Osteocyte (in vitro differentiated cells): Measurements from ENCODE around the gene IKZF1. TPM values are rescaled to one million over a fixed set of nuclear protein-coding genes. Genes with fewer than 3 reads are reported as not detected.

ENCODE experiments used
- DNase-seq: peaks from one replicate; pipeline ENCODE4 v3.0.0; 2021; ENCODE audit warnings: mixed read lengths; ENCODE audit not compliant: unreplicated experiment; ENCODE audit errors: extremely low spot score
- H3K27ac Mint-ChIP-seq: one replicate; pipeline ENCODE4 v1.8.0; 2021; ENCODE audit warnings: mild to moderate bottlenecking, mixed read lengths; ENCODE audit not compliant: unreplicated experiment
- H3K27me3 Mint-ChIP-seq: one replicate; pipeline ENCODE4 v1.8.0; 2021; ENCODE audit warnings: mixed read lengths; ENCODE audit not compliant: unreplicated experiment
- H3K36me3 Mint-ChIP-seq: one replicate; pipeline ENCODE4 v1.8.0; 2021; ENCODE audit warnings: mixed read lengths; ENCODE audit not compliant: unreplicated experiment
- H3K4me1 Mint-ChIP-seq: one replicate; pipeline ENCODE4 v1.8.0; 2021; ENCODE audit warnings: mixed read lengths; ENCODE audit not compliant: unreplicated experiment
- H3K4me3 Mint-ChIP-seq: one replicate; pipeline ENCODE4 v1.8.0; 2021; ENCODE audit warnings: mild to moderate bottlenecking, moderate library complexity, mixed read lengths; ENCODE audit not compliant: unreplicated experiment
- H3K9me3 Mint-ChIP-seq: one replicate; pipeline ENCODE4 v1.8.0; 2021; ENCODE audit warnings: mixed read lengths; ENCODE audit not compliant: unreplicated experiment
- CTCF ChIP-seq: fragments of 200-600 bp; sonication (generic); IDR thresholded peaks from 2 replicates; pipeline ENCODE4 v1.5.0; 2021; ENCODE audit warnings: antibody characterized with exemption, mild to moderate bottlenecking, moderate library complexity
- total RNA-seq: library from RNA; stranded (reverse); gene quantifications from 2 replicates; pipeline ENCODE4 v1.2.1, GENCODE V29; 2021

Gene IKZF1
- total RNA-seq, 1 donor from 2014 or later = not detected

DNA sequence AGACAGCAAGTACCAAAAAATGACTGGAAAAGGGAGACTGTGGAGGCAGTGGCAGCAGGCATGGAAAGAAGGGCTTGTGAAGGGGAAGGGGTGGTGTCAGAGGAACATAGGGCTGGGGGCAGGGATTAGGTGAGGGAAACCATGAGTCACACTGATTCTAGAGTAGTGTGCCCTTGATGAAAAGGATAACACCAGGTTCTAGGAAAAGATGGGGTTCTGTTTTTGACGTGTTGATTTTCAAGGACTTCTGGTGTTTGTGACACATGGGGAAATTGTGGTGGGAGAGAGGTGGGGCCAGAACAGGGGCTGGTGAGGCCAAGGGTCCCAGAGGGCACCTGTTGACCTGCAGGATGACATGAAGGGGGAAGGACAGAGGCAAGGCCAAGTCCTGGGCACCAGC is 88.6 kb downstream of the IKZF1 start:
- Mint-ChIP-seq H3K27me3 (peaks cover 27% of the 10 kb centered on the region), H3K4me3 (no peak overlapping the region), H3K9me3 (no peaks in the 10 kb centered on the region), H3K36me3 (no peaks in the 10 kb centered on the region), H3K27ac (no peak overlapping the region), H3K4me1 (no peaks in the 10 kb centered on the region)
- no peak for TF ChIP-seq CTCF
- no peak for DNase-seq

DNA sequence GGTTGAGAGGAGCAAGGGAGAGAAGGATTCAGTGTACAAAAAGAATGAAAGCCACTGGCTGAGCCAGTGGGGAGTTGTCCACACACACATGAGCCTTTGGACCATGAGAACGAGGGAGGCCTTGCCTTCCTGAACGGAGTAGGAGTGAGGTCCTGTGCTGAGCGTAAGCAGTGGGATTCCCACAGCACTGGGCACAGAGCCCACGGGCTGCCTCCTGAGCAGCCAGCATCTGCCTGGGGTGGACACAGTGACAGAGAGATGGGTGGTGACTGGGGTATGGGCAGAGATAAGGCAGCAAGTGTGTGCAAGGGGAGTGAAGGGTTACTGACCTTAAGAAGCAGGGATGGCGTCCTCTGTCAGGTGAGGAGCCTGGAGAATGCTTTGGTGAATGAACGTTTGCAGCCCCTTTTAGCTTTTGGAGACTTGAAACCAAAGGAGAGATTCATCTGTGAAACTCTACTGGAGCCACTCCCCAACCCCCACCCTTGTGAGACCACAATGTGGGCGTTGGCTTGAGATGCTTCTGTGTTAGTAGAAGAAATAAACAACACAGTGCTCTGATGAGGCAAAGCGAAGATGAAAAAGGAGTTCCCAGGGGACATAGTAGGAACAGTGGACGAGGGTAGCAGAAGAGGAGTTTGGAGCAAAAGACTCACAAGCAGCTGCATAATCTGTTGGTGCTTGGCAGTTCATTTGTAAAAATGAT is 89.2 kb downstream of the IKZF1 start:
- H3K9me3 Mint-ChIP-seq = no peaks in the 10 kb centered on the region
- TF ChIP-seq CTCF = no peak
- DNase-seq = no peak
- no peaks in the 10 kb centered on the region for H3K36me3 Mint-ChIP-seq
- H3K27me3 Mint-ChIP-seq = peaks cover 28% of the 10 kb centered on the region
- H3K4me3 Mint-ChIP-seq = no peak overlapping the region
- H3K27ac Mint-ChIP-seq = no peak overlapping the region
- no peaks in the 10 kb centered on the region for H3K4me1 Mint-ChIP-seq

DNA sequence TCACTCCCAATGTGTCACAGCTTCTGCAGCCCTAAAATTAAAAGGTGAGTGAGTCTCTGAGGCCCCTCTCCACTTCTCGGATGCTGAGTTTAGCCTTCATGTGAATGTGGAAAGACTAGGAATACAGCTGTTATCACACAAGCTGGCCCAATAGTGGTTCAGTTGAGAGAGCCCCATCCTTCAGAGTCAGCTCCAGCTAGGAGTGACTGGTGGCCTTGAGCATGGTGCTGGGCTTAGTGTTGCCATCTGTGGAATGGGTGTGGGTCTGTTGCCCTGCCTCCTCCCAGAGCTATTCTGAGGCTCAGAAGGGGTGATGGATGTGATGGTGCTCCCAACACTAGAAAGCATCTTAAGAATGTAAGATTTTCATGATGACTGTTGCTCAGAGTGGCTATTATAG is 89.8 kb downstream of the IKZF1 start:
- H3K4me1 Mint-ChIP-seq = no peaks in the 10 kb centered on the region
- peaks cover 28% of the 10 kb centered on the region for H3K27me3 Mint-ChIP-seq
- H3K4me3 Mint-ChIP-seq = no peak overlapping the region
- H3K36me3 Mint-ChIP-seq = no peaks in the 10 kb centered on the region
- DNase-seq = no peak
- no peaks in the 10 kb centered on the region for H3K9me3 Mint-ChIP-seq
- no peak for TF ChIP-seq CTCF
- no peak overlapping the region for H3K27ac Mint-ChIP-seq

DNA sequence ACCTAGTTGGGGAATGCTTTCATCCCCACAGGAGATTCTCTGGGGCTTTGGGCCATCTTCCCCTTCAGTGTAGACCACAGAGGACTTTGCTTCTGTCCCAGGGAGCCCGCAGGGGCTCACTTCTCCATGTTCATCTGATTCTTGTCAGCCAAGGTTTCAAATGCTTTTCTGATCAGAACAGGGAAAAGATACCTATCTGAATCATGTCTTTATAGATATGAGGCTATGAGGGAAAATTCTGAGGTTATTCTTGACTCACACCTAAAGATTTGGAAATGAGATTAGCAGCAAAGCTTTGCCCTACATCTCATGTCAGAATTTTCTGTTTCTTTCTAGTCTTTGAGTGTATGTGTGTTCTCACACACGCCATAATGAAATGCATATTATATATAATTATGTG is 92.3 kb downstream of the IKZF1 start:
- H3K27me3 Mint-ChIP-seq = peaks cover 26% of the 10 kb centered on the region
- DNase-seq = no peak
- H3K36me3 Mint-ChIP-seq = no peaks in the 10 kb centered on the region
- H3K4me3 Mint-ChIP-seq = no peak overlapping the region
- no peak for TF ChIP-seq CTCF
- no peak overlapping the region for H3K27ac Mint-ChIP-seq
- no peaks in the 10 kb centered on the region for H3K9me3 Mint-ChIP-seq
- no peaks in the 10 kb centered on the region for H3K4me1 Mint-ChIP-seq

GRCh38 chr7:50397320-50397970 is 92.9 kb downstream of the IKZF1 start:
- Mint-ChIP-seq H3K27me3 (peaks cover 23% of the 10 kb centered on the region), H3K4me1 (no peaks in the 10 kb centered on the region), H3K4me3 (no peak overlapping the region), H3K9me3 (no peaks in the 10 kb centered on the region), H3K36me3 (no peaks in the 10 kb centered on the region), H3K27ac (no peak overlapping the region)
- no peak for DNase-seq
- no peak for TF ChIP-seq CTCF
